Activated T-cell treated with anti-CD3 and anti-CD28 coated beads, Interleukin-2, amount 50 U/mL, for 24 hours (primary cell): ENCODE results near the gene BIN1.

Source experiments
- DNase-seq: peaks from one replicate; pipeline ENCODE4 v3.0.0-alpha.2; 2020
- H3K27ac Mint-ChIP-seq: 2 replicates; pipeline ENCODE4 v1.8.0; 2020; ENCODE audit warnings: mild to moderate bottlenecking, mixed read lengths
- H3K27me3 Mint-ChIP-seq: 2 replicates; pipeline ENCODE4 v1.8.0; 2020; ENCODE audit warnings: mixed read lengths
- H3K36me3 Mint-ChIP-seq: 2 replicates; pipeline ENCODE4 v1.8.0; 2020; ENCODE audit warnings: low read depth, mixed read lengths
- H3K4me1 Mint-ChIP-seq: 2 replicates; pipeline ENCODE4 v1.8.0; 2020; ENCODE audit warnings: low read depth, mixed read lengths
- H3K4me3 Mint-ChIP-seq: 2 replicates; pipeline ENCODE4 v1.8.0; 2020; ENCODE audit warnings: mild to moderate bottlenecking, moderate library complexity, mixed read lengths
- H3K9me3 Mint-ChIP-seq: 2 replicates; pipeline ENCODE4 v1.8.0; 2020; ENCODE audit warnings: mixed read lengths

Gene BIN1

GRCh38 chr2:127001751-127002150 is 105.2 kb downstream of the BIN1 start:
- no peaks in the 10 kb centered on the region for H3K27me3 Mint-ChIP-seq
- no peaks in the 10 kb centered on the region for H3K9me3 Mint-ChIP-seq
- H3K4me3 Mint-ChIP-seq, result no peak overlapping the region
- H3K36me3 Mint-ChIP-seq, result no peaks in the 10 kb centered on the region
- H3K27ac Mint-ChIP-seq, result no peak overlapping the region
- peaks cover 3% of the 10 kb centered on the region for H3K4me1 Mint-ChIP-seq
- no peak for DNase-seq

GRCh38 chr2:127000937-127001336 is 106.0 kb downstream of the BIN1 start:
- no peak for DNase-seq
- Mint-ChIP-seq H3K36me3 (no peaks in the 10 kb centered on the region), H3K27ac (no peak overlapping the region), H3K4me1 (peaks cover 3% of the 10 kb centered on the region), H3K9me3 (no peaks in the 10 kb centered on the region), H3K4me3 (no peak overlapping the region), H3K27me3 (no peaks in the 10 kb centered on the region)

- no peak overlapping the region for H3K27ac Mint-ChIP-seq
- H3K4me1 Mint-ChIP-seq, result peaks cover 3% of the 10 kb centered on the region
- H3K9me3 Mint-ChIP-seq, result no peaks in the 10 kb centered on the region
- no peaks in the 10 kb centered on the region for H3K36me3 Mint-ChIP-seq
- no peak for DNase-seq
- H3K4me3 Mint-ChIP-seq, result no peak overlapping the region
- no peaks in the 10 kb centered on the region for H3K27me3 Mint-ChIP-seq
These were observed 106.8 kb downstream of the BIN1 start for GRCh38 chr2:127000194-127000593.

GRCh38 chr2:126999106-126999756 is 107.7 kb downstream of the BIN1 start:
- Mint-ChIP-seq H3K9me3 (no peaks in the 10 kb centered on the region), H3K4me1 (peaks cover 3% of the 10 kb centered on the region), H3K27me3 (no peaks in the 10 kb centered on the region), H3K27ac (no peak overlapping the region), H3K36me3 (no peaks in the 10 kb centered on the region), H3K4me3 (no peak overlapping the region)
- no peak for DNase-seq

GRCh38 chr2:126998486-126998885 is 108.5 kb downstream of the BIN1 start:
- no peaks in the 10 kb centered on the region for H3K27me3 Mint-ChIP-seq
- H3K4me1 Mint-ChIP-seq, result peaks cover 3% of the 10 kb centered on the region
- no peak overlapping the region for H3K4me3 Mint-ChIP-seq
- no peaks in the 10 kb centered on the region for H3K36me3 Mint-ChIP-seq
- DNase-seq, result no peak
- no peak overlapping the region for H3K27ac Mint-ChIP-seq
- no peaks in the 10 kb centered on the region for H3K9me3 Mint-ChIP-seq
